DOHH2 (cell line): Measurements from ENCODE around the gene NDUFB11.

Source experiments
- CTCF ChIP-seq: fragments of 200-600 bp; sonication (generic); IDR thresholded peaks from one replicate; pipeline ENCODE4 v1.5.1; 2014; ENCODE audit warnings: antibody characterized with exemption, mild to moderate bottlenecking, low read depth, low read length; ENCODE audit not compliant: poor library complexity, severe bottlenecking
- EZH2phosphoT487 ChIP-seq: fragments of 200-600 bp; sonication (generic); IDR thresholded peaks from 2 replicates; pipeline ENCODE4 v1.6.1; 2017; ENCODE audit warnings: borderline replicate concordance, mild to moderate bottlenecking, antibody characterized with exemption, low read length, moderate library complexity, mixed read lengths

GRCh38 chrX:47189906-47190305 is 45.4 kb upstream of the NDUFB11 start:
- TF ChIP-seq CTCF (no peak), EZH2phosphoT487 (no peak)
